Fibroblast of lung (primary cell): ENCODE measurements around the gene DPP6.

Source experiments
- EZH2 ChIP-seq: IDR thresholded peaks from 2 replicates; pipeline ENCODE4 v1.5.1; 2012; ENCODE audit warnings: low read length, control low read depth, mild to moderate bottlenecking; ENCODE audit errors: missing control alignments
- TF ChIP-seq, protein P1 (sequence below), 2 donors: IDR thresholded peaks in 1 of 2; conservative IDR thresholded peaks in 1 of 2; 1 replicate in 1 of 2; 2 replicates in 1 of 2; pipeline ENCODE4 v1.5.1; 2011 to 2012; ENCODE audit warnings: low read length in 2 of 2, control low read depth in 1 of 2, inconsistent platforms in 1 of 2, low read depth in 1 of 2, mild to moderate bottlenecking in 1 of 2

DNA sequence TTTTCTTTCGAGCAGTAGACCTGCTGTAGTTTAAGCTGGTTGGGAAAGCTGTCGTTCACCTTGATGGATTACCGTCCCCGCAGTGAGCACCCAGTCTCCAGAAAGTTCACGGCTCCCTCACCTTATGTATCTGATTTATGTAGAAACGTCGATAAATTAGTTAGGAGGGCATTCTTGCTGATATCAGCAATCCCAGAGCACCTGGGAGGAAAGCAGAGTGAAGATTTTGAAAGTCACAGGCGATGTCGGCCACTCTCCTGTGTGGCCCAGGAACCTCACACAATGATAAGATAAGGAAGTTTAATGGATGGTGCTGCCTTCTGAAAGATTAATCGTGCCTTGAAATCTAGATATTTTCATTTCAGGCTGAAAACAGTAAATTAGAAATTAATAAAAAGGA lies 336.8 kb downstream of the DPP6 start:
- TF ChIP-seq, protein P1, sequence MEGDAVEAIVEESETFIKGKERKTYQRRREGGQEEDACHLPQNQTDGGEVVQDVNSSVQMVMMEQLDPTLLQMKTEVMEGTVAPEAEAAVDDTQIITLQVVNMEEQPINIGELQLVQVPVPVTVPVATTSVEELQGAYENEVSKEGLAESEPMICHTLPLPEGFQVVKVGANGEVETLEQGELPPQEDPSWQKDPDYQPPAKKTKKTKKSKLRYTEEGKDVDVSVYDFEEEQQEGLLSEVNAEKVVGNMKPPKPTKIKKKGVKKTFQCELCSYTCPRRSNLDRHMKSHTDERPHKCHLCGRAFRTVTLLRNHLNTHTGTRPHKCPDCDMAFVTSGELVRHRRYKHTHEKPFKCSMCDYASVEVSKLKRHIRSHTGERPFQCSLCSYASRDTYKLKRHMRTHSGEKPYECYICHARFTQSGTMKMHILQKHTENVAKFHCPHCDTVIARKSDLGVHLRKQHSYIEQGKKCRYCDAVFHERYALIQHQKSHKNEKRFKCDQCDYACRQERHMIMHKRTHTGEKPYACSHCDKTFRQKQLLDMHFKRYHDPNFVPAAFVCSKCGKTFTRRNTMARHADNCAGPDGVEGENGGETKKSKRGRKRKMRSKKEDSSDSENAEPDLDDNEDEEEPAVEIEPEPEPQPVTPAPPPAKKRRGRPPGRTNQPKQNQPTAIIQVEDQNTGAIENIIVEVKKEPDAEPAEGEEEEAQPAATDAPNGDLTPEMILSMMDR (conservative IDR thresholded peaks at IDR 0.05 in 1 of 2, IDR thresholded peaks at IDR 0.05 in 1 of 2; ENCODE audit: low read depth in 1 of 2, low read length in 2 of 2), result no peak
- no peak for TF ChIP-seq EZH2
